HepG2 (cell line): ENCODE data around the gene ZNF146. TPM values are rescaled to one million over a fixed set of nuclear protein-coding genes. Genes with fewer than 3 reads are reported as not detected.

Source experiments
- AGO1 ChIP-seq: fragments of 200-400 bp; formaldehyde crosslinking; IDR thresholded peaks from 2 replicates; pipeline ENCODE4 v1.6.1; 2017; ENCODE audit warnings: mild to moderate bottlenecking, low read depth, low read length, moderate library complexity; ENCODE audit not compliant: poor library complexity, severe bottlenecking
- ASH2L ChIP-seq: fragments of 300-600, 200-600 bp; sonication (generic); IDR thresholded peaks from 2 replicates; pipeline ENCODE4 v1.7.0; 2017; ENCODE audit warnings: low read depth, mild to moderate bottlenecking, moderate library complexity, mixed read lengths, low read length; ENCODE audit not compliant: insufficient read length
- CHD4 ChIP-seq: fragments of 200-600 bp; sonication (generic); IDR thresholded peaks from 2 replicates; pipeline ENCODE4 v1.7.0; 2017; ENCODE audit warnings: mild to moderate bottlenecking, low read length, borderline replicate concordance
- FOXM1 ChIP-seq: sonication (generic); formaldehyde crosslinking; IDR thresholded peaks from 2 replicates; pipeline ENCODE4 v1.5.0; 2020; ENCODE audit warnings: missing genetic modification reagents
- HDAC1 ChIP-seq: sonication (generic); formaldehyde crosslinking; IDR thresholded peaks from 2 replicates; pipeline ENCODE4 v1.5.1; 2020; ENCODE audit warnings: mild to moderate bottlenecking, missing genetic modification reagents
- HMG20A ChIP-seq: IDR thresholded peaks from 2 replicates; pipeline ENCODE4 v1.6.1; 2016; ENCODE audit warnings: borderline replicate concordance
- HMG20B ChIP-seq: conservative IDR thresholded peaks from 2 replicates; pipeline ENCODE4 v1.6.1; 2016; ENCODE audit warnings: missing genetic modification reagents, missing compliant biosample characterization
- NCOA5 ChIP-seq: sonication (generic); formaldehyde crosslinking; IDR thresholded peaks from 2 replicates; pipeline ENCODE4 v1.4.0; 2020; ENCODE audit warnings: missing genetic modification reagents
- NR2F6 ChIP-seq, 2 experiments: IDR thresholded peaks; 2 replicates each; pipeline ENCODE4 v1.6.1; 2016; ENCODE audit warnings: antibody characterized with exemption in 1 of 2, mild to moderate bottlenecking in 1 of 2
- RFX1 ChIP-seq: fragments of 450-650 bp; IDR thresholded peaks from 2 replicates; pipeline ENCODE4 v1.6.1; 2017
- SAP130 ChIP-seq: IDR thresholded peaks from 2 replicates; pipeline ENCODE4 v1.6.1; 2016; ENCODE audit warnings: low read depth
- ZNF296 ChIP-seq: sonication (generic); formaldehyde crosslinking; conservative IDR thresholded peaks from 2 replicates; pipeline ENCODE4 v1.5.0; 2020; ENCODE audit warnings: mild to moderate bottlenecking, missing genetic modification reagents
- ZNF44 ChIP-seq: sonication (generic); formaldehyde crosslinking; IDR thresholded peaks from 2 replicates; pipeline ENCODE4 v1.5.1; 2020; ENCODE audit warnings: mild to moderate bottlenecking, missing genetic modification reagents
- ZNF766 ChIP-seq: sonication (generic); formaldehyde crosslinking; IDR thresholded peaks from 2 replicates; pipeline ENCODE4 v1.5.0; 2020; ENCODE audit warnings: missing genetic modification reagents, borderline replicate concordance
- ZNF768 ChIP-seq: sonication (generic); formaldehyde crosslinking; IDR thresholded peaks from 2 replicates; pipeline ENCODE4 v1.4.0; 2020; ENCODE audit warnings: missing genetic modification reagents
- polyA plus RNA-seq, 8 experiments: library from polyadenylated mRNA; depleted of rRNA in 3 of 8; stranded (reverse) in 7 of 8; unstranded in 1 of 8; fragments of >200 nt; fragmentation: Illumina TruSeq in 4 of 8; extraction: Trizol in 4 of 8; gene quantifications; 2 replicates each; pipeline versions ENCODE4 v1.2.1 to v1.2.3, GENCODE V29; 2011 to 2016; ENCODE audit warnings: low read depth in 4 of 8, missing spikeins in 1 of 8, mixed read lengths in 1 of 8; ENCODE audit not compliant: insufficient read depth in 1 of 8
- total RNA-seq, 5 experiments: library from RNA; depleted of rRNA; stranded (reverse); fragments of >200 nt; fragmentation: Illumina TruSeq; extraction: Trizol; gene quantifications; 2 replicates each; pipeline ENCODE4 v1.2.3, GENCODE V29; 2016; ENCODE audit warnings: low read depth in 1 of 5
- TF ChIP-seq, protein P1 (sequence below): sonication (generic); formaldehyde crosslinking; IDR thresholded peaks from 2 replicates; pipeline ENCODE4 v1.4.0; 2020; ENCODE audit warnings: missing genetic modification reagents
- TF ChIP-seq, protein P2 (sequence below): sonication (generic); formaldehyde crosslinking; IDR thresholded peaks from one replicate; pipeline ENCODE4 v1.5.1; 2020; ENCODE audit warnings: mild to moderate bottlenecking, missing genetic modification reagents; ENCODE audit errors: not compliant biosample characterization
- TF ChIP-seq, protein P3 (sequence below): sonication (generic); formaldehyde crosslinking; IDR thresholded peaks from 2 replicates; pipeline ENCODE4 v1.8.0; 2022; ENCODE audit warnings: mild to moderate bottlenecking, missing genetic modification reagents, moderate library complexity
- TF ChIP-seq, protein P4 (sequence below): IDR thresholded peaks from 2 replicates; pipeline ENCODE4 v1.6.1; 2016; ENCODE audit warnings: low read depth, borderline replicate concordance

The ZNF146 gene
- total and polyA plus RNA-seq, 2 of the 13 experiments (the other 11 are each of a cell fraction or from before 2014, with no cell fraction given): 28.4 to 52.7 TPM

DNA sequence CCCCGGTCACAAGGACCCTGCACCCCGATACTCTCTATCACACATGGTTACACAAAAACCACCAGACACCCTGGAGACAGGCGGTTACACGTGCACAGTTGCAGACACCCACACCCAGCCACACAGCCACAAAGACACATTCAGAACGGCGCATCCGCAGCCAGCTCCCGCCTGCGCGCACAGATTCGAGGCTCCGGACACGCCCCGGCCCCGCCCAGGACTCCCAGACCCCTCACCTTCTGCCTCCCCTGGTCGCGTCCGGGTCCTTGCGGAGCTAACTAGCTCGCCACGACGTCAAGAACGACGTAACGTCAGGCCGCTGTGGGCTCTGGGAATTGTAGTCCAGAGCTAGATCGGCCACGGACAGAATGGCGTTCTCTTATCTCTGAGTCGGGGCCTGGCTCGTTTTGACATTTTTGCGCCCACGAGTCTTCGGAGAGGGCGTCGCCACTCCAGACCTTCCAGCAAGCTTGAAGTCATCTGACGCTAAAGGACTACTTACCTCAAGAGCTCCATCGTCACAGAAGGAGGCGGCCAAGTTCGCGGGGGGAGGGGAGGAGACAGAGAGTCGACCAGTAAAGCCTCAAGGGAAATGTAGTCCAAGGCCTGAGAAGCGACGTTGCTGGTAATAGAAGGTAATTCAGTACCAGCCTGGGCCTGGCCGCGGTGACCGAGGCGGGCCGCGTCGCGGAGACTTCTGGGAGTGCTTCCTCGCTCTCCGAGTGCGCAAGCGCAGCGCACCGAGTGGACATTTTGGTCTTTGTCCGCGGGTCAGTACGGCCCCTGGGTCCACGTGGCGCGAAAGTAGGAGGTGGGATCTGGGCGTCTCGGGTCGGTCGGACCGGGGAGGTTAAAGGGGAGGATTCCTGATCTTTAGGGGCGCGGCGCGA, at the start of gene ZNF146, which contains the start of gene ZNF565 (continued):
- TF ChIP-seq, protein P1, sequence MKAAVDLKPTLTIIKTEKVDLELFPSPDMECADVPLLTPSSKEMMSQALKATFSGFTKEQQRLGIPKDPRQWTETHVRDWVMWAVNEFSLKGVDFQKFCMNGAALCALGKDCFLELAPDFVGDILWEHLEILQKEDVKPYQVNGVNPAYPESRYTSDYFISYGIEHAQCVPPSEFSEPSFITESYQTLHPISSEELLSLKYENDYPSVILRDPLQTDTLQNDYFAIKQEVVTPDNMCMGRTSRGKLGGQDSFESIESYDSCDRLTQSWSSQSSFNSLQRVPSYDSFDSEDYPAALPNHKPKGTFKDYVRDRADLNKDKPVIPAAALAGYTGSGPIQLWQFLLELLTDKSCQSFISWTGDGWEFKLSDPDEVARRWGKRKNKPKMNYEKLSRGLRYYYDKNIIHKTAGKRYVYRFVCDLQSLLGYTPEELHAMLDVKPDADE (CRISPR knock-in tag): no peak; the same call in 1 of the 2 replicates
- TF ChIP-seq AGO1 (peak; percentile 67), FOXM1 (CRISPR knock-in tag) (no peak), NCOA5 (CRISPR knock-in tag) (no peak), ASH2L (peak; percentile 88), HMG20A (CRISPR knock-in tag) (no peak), ZNF766 (no peak), HDAC1 (CRISPR knock-in tag) (peak; percentile 88), ZNF296 (0 out of 2 replicates have a peak, but pooled peaks have one; percentile 78), SAP130 (peak; percentile 80), NR2F6 (IDR thresholded peaks at IDR 0.05) (peak; percentile 36; the same call in 1 of the 2 replicates), NR2F6 (CRISPR knock-in tag; IDR thresholded peaks at IDR 0.05) (peak; percentile 51), ZNF44 (no peak), CHD4 (no peak), HMG20B (CRISPR knock-in tag) (no peak), ZNF768 (CRISPR knock-in tag) (peak; percentile 7; the same call in 1 of the 2 replicates), RFX1 (no peak)
- TF ChIP-seq, protein P2, sequence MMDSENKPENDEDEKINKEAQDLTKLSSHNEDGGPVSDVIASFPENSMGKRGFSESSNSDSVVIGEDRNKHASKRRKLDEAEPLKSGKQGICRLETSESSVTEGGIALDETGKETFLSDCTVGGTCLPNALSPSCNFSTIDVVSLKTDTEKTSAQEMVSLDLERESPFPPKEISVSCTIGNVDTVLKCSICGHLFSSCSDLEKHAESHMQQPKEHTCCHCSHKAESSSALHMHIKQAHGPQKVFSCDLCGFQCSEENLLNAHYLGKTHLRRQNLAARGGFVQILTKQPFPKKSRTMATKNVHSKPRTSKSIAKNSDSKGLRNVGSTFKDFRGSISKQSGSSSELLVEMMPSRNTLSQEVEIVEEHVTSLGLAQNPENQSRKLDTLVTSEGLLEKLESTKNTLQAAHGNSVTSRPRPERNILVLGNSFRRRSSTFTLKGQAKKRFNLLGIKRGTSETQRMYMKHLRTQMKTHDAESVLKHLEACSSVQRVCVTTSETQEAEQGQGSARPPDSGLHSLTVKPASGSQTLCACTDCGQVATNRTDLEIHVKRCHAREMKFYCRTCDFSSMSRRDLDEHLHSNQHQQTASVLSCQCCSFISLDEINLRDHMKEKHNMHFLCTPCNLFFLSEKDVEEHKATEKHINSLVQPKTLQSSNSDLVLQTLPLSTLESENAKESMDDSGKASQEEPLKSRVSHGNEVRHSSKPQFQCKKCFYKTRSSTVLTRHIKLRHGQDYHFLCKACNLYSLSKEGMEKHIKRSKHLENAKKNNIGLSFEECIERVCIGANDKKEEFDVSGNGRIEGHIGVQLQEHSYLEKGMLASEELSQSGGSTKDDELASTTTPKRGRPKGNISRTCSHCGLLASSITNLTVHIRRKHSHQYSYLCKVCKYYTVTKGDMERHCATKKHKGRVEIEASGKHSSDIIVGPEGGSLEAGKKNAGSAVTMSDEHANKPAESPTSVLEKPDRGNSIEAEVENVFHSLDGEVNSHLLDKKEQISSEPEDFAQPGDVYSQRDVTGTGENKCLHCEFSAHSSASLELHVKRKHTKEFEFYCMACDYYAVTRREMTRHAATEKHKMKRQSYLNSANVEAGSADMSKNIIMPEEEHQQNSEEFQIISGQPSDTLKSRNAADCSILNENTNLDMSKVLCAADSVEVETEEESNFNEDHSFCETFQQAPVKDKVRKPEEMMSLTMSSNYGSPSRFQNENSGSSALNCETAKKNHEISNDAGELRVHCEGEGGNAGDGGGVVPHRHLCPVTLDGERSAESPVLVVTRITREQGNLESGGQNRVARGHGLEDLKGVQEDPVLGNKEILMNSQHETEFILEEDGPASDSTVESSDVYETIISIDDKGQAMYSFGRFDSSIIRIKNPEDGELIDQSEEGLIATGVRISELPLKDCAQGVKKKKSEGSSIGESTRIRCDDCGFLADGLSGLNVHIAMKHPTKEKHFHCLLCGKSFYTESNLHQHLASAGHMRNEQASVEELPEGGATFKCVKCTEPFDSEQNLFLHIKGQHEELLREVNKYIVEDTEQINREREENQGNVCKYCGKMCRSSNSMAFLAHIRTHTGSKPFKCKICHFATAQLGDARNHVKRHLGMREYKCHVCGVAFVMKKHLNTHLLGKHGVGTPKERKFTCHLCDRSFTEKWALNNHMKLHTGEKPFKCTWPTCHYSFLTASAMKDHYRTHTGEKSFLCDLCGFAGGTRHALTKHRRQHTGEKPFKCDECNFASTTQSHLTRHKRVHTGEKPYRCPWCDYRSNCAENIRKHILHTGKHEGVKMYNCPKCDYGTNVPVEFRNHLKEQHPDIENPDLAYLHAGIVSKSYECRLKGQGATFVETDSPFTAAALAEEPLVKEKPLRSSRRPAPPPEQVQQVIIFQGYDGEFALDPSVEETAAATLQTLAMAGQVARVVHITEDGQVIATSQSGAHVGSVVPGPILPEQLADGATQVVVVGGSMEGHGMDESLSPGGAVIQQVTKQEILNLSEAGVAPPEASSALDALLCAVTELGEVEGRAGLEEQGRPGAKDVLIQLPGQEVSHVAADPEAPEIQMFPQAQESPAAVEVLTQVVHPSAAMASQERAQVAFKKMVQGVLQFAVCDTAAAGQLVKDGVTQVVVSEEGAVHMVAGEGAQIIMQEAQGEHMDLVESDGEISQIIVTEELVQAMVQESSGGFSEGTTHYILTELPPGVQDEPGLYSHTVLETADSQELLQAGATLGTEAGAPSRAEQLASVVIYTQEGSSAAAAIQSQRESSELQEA (CRISPR knock-in tag): peak; percentile 79
- TF ChIP-seq, protein P3, sequence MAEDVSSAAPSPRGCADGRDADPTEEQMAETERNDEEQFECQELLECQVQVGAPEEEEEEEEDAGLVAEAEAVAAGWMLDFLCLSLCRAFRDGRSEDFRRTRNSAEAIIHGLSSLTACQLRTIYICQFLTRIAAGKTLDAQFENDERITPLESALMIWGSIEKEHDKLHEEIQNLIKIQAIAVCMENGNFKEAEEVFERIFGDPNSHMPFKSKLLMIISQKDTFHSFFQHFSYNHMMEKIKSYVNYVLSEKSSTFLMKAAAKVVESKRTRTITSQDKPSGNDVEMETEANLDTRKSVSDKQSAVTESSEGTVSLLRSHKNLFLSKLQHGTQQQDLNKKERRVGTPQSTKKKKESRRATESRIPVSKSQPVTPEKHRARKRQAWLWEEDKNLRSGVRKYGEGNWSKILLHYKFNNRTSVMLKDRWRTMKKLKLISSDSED (CRISPR knock-in tag): no peak
- TF ChIP-seq, protein P4, sequence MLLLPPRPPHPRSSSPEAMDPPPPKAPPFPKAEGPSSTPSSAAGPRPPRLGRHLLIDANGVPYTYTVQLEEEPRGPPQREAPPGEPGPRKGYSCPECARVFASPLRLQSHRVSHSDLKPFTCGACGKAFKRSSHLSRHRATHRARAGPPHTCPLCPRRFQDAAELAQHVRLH (CRISPR knock-in tag): no peak
